Myocyte (in vitro differentiated cells): ENCODE data around the gene PCNT. TPM values are rescaled to one million over a fixed set of nuclear protein-coding genes. Genes with fewer than 3 reads are reported as not detected.

Experiments used
- DNase-seq: peaks from one replicate; pipeline ENCODE4 v3.0.0-alpha.2; 2012; ENCODE audit warnings: low read depth
- total RNA-seq: library from RNA; depleted of rRNA; stranded (reverse); fragments of >200 nt; gene quantifications from 2 replicates; pipeline ENCODE4 v1.2.3, GENCODE V29; 2014

The PCNT gene
- total RNA-seq, 1 donor from 2014 or later = 32.2 TPM

- no peak for DNase-seq
Measured at GRCh38 chr21:46327711-46328110, 3.8 kb downstream of the PCNT start.

DNA sequence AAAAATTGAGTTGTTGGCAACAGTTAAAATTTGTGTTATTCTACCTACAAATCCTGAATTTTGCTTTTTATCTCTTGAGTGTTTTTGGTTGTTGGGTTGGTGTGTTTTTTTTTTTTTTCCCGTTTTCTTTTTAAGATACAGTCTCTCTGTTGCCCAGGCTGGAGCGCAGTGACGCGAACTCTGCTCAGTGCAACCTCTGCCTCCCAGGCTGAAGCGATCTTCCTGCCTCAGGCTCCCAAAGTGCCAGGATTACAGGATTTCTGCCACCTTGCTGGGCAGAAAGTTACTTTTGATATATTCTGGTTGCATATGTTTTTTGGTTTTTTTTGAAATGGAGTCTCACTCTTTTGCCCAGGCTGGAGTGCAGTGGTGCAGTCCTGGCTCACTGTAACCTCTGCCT, 4.2 kb downstream of the PCNT start:
- no peak for DNase-seq

DNA sequence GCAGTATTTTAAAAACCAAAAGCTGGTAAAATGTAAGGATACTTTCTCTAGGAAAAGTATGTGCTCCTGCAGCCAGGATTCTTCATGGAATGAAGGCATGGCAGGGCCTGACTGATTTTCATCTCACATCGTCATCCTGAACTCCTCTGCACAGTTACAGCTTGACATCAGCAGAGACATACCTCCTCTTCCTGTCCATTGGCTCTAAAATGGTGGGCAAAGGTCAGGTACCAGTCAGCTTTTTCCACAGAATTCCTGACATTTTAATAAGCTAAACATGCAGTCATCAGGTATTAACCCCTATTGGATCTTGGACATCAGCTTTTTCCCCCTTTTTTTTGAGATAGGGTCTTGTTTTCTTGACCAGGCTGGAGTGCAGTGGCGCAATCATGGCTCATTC, 5.8 kb downstream of the PCNT start:
- no peak for DNase-seq

- DNase-seq = no peak
Measured at GRCh38 chr21:46334351-46335140, 10.6 kb downstream of the PCNT start.

- DNase-seq = no peak
Measured at GRCh38 chr21:46336603-46337002, 12.6 kb downstream of the PCNT start.

DNA sequence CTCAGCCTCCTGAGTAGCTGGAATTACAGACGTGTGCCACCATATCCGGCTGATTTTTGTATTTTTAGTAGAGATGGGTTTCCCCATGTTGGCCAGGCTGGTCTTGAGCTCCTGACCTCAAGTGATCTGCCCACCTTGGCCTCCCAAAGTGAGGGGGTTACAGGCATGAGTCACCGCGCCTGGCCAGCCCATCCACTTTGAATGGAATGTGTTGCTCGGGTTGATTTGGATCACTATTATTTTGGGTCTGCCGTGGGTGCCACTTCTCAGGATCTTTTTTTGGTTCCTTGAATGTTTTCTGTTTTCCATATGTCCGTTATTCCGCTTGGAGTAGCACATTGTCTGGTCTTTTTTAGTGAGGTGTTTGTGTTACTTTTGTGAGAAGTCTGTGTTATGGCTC, 17.0 kb downstream of the PCNT start:
- no peak for DNase-seq

GRCh38 chr21:46344219-46344915, 20.4 kb downstream of the PCNT start:
- no peak for DNase-seq

GRCh38 chr21:46345861-46346260, 21.9 kb downstream of the PCNT start:
- DNase-seq = no peak

DNA sequence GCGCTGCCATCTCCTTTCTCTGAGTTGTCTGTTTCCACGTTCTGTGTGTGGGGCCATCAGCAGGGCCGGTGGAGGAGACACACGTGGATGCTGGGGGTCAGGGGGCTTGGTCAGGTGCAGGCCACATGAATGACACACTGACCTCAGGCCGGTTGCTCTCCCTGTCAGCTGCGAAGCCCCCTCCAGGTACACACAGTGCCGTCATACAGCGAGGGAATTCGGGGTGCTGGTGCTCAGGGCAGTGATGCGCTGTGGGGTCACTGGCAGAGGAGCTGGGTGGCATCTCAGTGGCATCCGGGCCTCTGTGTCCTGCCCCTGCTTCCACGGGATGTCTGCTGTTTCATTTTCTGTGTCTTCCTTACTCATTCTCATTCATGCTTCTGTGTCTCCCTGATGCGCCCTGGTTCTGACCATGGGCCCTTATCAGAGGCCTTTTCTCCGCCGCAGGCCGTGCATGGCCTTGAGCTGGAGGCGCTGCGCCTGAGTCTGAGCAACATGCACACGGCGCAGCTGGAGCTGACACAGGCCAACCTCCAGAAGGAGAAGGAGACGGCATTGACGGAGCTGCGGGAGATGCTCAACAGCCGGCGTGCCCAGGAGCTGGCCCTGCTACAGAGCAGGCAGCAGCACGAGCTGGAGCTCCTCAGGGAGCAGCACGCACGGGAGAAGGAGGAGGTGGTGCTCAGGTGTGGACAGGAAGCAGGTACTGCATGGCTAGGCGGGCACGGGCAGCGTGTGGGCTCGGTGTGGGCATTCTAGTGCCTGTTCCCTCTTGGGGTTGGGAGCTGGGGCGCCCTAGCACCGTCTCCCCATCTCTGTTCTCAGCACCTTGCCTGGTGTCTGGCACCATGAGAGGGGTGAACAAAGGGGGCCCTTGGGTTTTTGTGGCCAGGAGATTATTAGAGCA, 22.6 kb downstream of the PCNT start:
- no peak for DNase-seq

DNA sequence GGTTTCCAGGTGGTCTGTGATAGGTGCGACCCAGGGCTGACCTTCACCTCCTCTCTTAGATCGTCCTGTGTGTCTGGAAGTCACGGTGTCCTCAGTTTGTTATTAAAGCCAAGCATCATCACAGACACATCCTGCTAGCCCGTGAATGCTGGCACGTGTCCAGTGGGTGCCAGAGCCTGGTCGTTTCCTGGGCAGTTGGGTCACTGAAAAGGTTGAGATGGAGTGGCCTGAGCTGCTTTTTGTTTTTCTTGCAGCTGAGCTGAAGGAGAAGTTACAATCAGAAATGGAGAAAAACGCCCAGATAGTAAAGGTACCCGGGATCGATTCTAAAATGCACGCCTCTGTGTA, 23.2 kb downstream of the PCNT start:
- no peak for DNase-seq

- peak; percentile 25 for DNase-seq
Measured at GRCh38 chr21:46347791-46348381, 23.9 kb downstream of the PCNT start.

- DNase-seq = no peak
Measured at GRCh38 chr21:46349134-46349760, 25.3 kb downstream of the PCNT start.

- no peak for DNase-seq
Measured at GRCh38 chr21:46350571-46350970, 26.6 kb downstream of the PCNT start.

DNA sequence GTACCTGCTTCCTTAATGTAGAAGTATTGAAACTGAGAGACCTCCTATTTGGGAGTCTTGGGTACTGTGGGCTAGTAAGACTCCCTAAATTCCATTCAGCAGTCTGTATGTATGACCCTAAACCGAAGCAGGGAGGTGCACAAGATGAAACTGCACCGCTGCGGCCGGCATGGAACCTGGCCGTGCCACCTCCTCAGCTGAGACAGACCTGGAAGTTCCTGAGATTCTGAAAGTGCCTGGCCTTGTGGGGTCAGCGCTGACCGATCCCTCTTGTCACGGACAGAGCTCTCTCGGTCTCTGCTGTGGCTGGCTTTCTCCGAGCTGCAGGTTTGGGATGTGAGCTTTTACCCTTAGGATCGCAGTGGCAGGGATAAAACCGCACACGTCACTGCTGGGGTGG, 27.0 kb downstream of the PCNT start:
- DNase-seq = no peak

DNA sequence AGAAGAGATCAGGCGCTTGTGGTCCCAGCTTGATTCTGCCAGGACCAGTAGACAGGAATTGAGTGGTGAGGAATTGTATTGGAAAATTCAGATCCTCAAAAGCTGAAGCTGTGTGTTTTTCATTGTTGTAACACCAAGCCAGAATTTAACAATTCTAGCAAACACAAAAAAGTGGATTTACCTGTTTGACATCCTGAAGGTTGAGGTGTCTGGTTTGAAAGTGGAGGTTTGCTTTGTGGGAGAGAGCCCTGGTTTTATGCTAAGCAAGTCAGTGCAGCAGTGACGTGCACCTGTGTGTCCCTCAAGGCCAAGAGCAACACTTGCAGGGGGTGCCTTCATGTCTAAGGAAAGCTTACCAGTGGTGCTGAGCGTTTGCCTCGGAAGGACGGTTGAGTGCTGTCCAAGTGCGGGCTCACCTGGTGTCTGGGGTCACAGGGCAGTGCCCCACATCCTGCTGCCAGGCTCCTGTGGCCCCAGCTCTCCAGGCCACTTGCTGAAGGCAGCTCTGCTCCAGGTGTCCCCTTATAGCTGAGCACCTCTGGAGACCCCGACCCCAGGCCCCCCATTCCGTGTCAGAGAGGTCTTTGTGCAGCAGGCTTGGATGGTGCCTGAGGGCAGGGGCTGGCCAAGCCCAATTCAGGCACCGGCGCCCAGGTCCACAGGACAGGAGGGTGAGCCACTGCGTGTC, 27.7 kb downstream of the PCNT start:
- DNase-seq = no peak

DNA sequence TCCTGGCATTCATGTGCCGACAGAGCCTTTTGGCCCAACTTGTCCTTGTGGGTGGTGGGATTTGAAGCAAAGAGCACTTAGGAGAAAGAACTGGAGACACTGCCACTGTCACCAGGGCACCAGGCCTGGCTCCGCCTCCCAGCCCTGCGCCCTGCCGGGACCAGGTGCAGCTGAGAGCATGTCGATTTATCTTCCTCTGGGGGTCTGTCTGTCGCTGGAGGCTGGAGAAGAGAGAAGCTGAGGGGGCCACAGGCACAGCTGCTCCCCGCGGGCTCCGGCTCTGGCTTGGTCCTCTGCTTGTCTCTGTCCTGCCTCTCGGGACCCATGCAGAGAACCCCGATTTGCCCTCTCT, 28.2 kb downstream of the PCNT start:
- no peak for DNase-seq

DNA sequence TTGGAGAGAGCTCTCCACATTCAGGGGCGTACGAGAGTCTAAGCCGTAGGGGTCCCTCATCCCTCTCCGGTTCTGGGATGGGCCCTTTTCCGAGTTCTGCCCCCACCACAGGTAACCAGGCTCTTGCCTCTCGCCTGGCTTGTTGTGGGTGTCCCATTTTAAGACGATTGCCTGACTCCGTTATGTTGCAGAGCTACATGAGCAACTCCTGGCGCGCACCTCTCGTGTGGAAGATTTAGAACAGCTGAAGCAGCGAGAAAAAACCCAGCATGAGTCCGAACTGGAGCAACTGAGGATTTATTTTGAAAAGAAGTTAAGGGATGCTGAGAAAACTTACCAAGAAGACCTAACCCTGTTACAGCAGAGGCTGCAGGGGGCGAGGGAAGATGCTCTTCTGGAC, 29.0 kb downstream of the PCNT start:
- DNase-seq = peak; percentile 19

- DNase-seq = no peak
Measured at GRCh38 chr21:46354046-46354445, 30.1 kb downstream of the PCNT start.

GRCh38 chr21:46354518-46354917, 30.6 kb downstream of the PCNT start:
- DNase-seq = no peak

- DNase-seq = no peak
Measured at GRCh38 chr21:46355161-46356004, 31.4 kb downstream of the PCNT start.
